ENCODE results near the gene NCAM1. TPM values are rescaled to one million over a fixed set of nuclear protein-coding genes. Genes with fewer than 3 reads are reported as not detected.
A peak's percentile ranks its signal among the peaks of the same experiment; 100 is the strongest.

The NCAM1 gene
- total and polyA plus RNA-seq, 2 donors (not counting 1 experiment from before 2014, with no cell fraction given), result 0.17 to 2.6 TPM

GRCh38 chr11:113113801-113114704 lies 152.8 kb downstream of the NCAM1 start:
- no peaks in the 10 kb centered on the region for H3K36me3 ChIP-seq (ENCODE audit: control insufficient read depth, insufficient read depth, low read length)
- no peaks in the 10 kb centered on the region for H3K79me2 ChIP-seq (ENCODE audit: control insufficient read depth, insufficient read depth, low read length)
- TF ChIP-seq EZH2 (IDR thresholded peaks at IDR 0.05; ENCODE audit: low read length, missing control alignments), result no peak
- peak; percentile 70 to 87 for TF ChIP-seq CTCF (conservative IDR thresholded peaks at IDR 0.05 in 1 of 2, IDR thresholded peaks at IDR 0.05 in 1 of 2; ENCODE audit: low read depth in 1 of 2, low read length in 2 of 2)
- peak; percentile 46 to 59 for DNase-seq (ENCODE audit: low read depth in 2 of 2)
- no peak overlapping the region for H3K9ac ChIP-seq (ENCODE audit: insufficient read depth, low read length)
- no peak overlapping the region for H2AFZ ChIP-seq (ENCODE audit: low read length)
- H3K9me3 ChIP-seq (ENCODE audit: control insufficient read depth, insufficient read depth, low read depth, low read length), result no peaks in the 10 kb centered on the region
- no peak overlapping the region for H3K4me3 ChIP-seq (replicated peaks in 1 of 4; ENCODE audit: control extremely low read depth in 1 of 4, insufficient read depth in 1 of 4, low read depth in 3 of 4, low read length in 4 of 4)
- H3K27ac ChIP-seq (ENCODE audit: insufficient read depth, low read length), result no peak overlapping the region
- no peaks in the 10 kb centered on the region for H4K20me1 ChIP-seq (ENCODE audit: control insufficient read depth, extremely low read depth, insufficient read depth, low read length)
- H3K4me2 ChIP-seq (ENCODE audit: extremely low read depth, insufficient read depth, low read length), result no peak overlapping the region
- H3K27me3 ChIP-seq (ENCODE audit: control insufficient read depth, insufficient read depth, low read length), result no peaks in the 10 kb centered on the region
- H3K4me1 ChIP-seq (ENCODE audit: control insufficient read depth, extremely low read depth, insufficient read depth, low read length), result no peaks in the 10 kb centered on the region

GRCh38 chr11:113114705-113115027 lies 153.4 kb downstream of the NCAM1 start:
- H3K79me2 ChIP-seq (ENCODE audit: control insufficient read depth, insufficient read depth, low read length), result no peaks in the 10 kb centered on the region
- H3K4me3 ChIP-seq (replicated peaks in 1 of 4; ENCODE audit: control extremely low read depth in 1 of 4, insufficient read depth in 1 of 4, low read depth in 3 of 4, low read length in 4 of 4), result no peak overlapping the region
- no peak overlapping the region for H3K27ac ChIP-seq (ENCODE audit: insufficient read depth, low read length)

GRCh38 chr11:113118104-113118503 lies 156.9 kb downstream of the NCAM1 start:
- H3K9ac ChIP-seq (ENCODE audit: insufficient read depth, low read length), result no peak overlapping the region
- H3K27me3 ChIP-seq (ENCODE audit: control insufficient read depth, insufficient read depth, low read length), result no peaks in the 10 kb centered on the region
- H3K4me2 ChIP-seq (ENCODE audit: extremely low read depth, insufficient read depth, low read length), result no peak overlapping the region
- no peak overlapping the region for H3K27ac ChIP-seq (ENCODE audit: insufficient read depth, low read length)
- no peak overlapping the region for H2AFZ ChIP-seq (ENCODE audit: low read length)
- no peak for DNase-seq (ENCODE audit: low read depth in 2 of 2)
- no peaks in the 10 kb centered on the region for H3K36me3 ChIP-seq (ENCODE audit: control insufficient read depth, insufficient read depth, low read length)
- no peaks in the 10 kb centered on the region for H3K4me1 ChIP-seq (ENCODE audit: control insufficient read depth, extremely low read depth, insufficient read depth, low read length)
- H4K20me1 ChIP-seq (ENCODE audit: control insufficient read depth, extremely low read depth, insufficient read depth, low read length), result no peaks in the 10 kb centered on the region
- no peaks in the 10 kb centered on the region for H3K79me2 ChIP-seq (ENCODE audit: control insufficient read depth, insufficient read depth, low read length)
- TF ChIP-seq EZH2 (IDR thresholded peaks at IDR 0.05; ENCODE audit: low read length, missing control alignments), result no peak
- no peak for TF ChIP-seq CTCF (conservative IDR thresholded peaks at IDR 0.05 in 1 of 2, IDR thresholded peaks at IDR 0.05 in 1 of 2; ENCODE audit: low read depth in 1 of 2, low read length in 2 of 2)
- H3K9me3 ChIP-seq (ENCODE audit: control insufficient read depth, insufficient read depth, low read depth, low read length), result no peaks in the 10 kb centered on the region
- no peak overlapping the region for H3K4me3 ChIP-seq (replicated peaks in 1 of 4; ENCODE audit: control extremely low read depth in 1 of 4, insufficient read depth in 1 of 4, low read depth in 3 of 4, low read length in 4 of 4)

More at GRCh38 chr11:113114705-113115027, 153.4 kb downstream of the NCAM1 start:
- DNase-seq (ENCODE audit: low read depth in 2 of 2), result no peak
- H2AFZ ChIP-seq (ENCODE audit: low read length), result no peak overlapping the region
- TF ChIP-seq CTCF (conservative IDR thresholded peaks at IDR 0.05 in 1 of 2, IDR thresholded peaks at IDR 0.05 in 1 of 2; ENCODE audit: low read depth in 1 of 2, low read length in 2 of 2), result no peak
- TF ChIP-seq EZH2 (IDR thresholded peaks at IDR 0.05; ENCODE audit: low read length, missing control alignments), result no peak
- H3K27me3 ChIP-seq (ENCODE audit: control insufficient read depth, insufficient read depth, low read length), result no peaks in the 10 kb centered on the region
- H4K20me1 ChIP-seq (ENCODE audit: control insufficient read depth, extremely low read depth, insufficient read depth, low read length), result no peaks in the 10 kb centered on the region
- H3K9ac ChIP-seq (ENCODE audit: insufficient read depth, low read length), result no peak overlapping the region
- no peaks in the 10 kb centered on the region for H3K36me3 ChIP-seq (ENCODE audit: control insufficient read depth, insufficient read depth, low read length)
- H3K4me2 ChIP-seq (ENCODE audit: extremely low read depth, insufficient read depth, low read length), result no peak overlapping the region
- no peaks in the 10 kb centered on the region for H3K9me3 ChIP-seq (ENCODE audit: control insufficient read depth, insufficient read depth, low read depth, low read length)
- no peaks in the 10 kb centered on the region for H3K4me1 ChIP-seq (ENCODE audit: control insufficient read depth, extremely low read depth, insufficient read depth, low read length)

All from fibroblast of lung (primary cell).